Stomach (tissue), 9 donors: ENCODE results near the gene LINC00305. TPM values are rescaled to one million over a fixed set of nuclear protein-coding genes. Genes with fewer than 3 reads are reported as not detected.
A peak's percentile ranks its signal among the peaks of the same experiment; 100 is the strongest.

Experiments used
- DNase-seq, 2 donors: peaks; one replicate each; pipeline versions ENCODE4 v3.0.0 to v3.0.0-alpha.2; 2013 to 2019
- H3K27ac ChIP-seq, 5 donors: fragments of 200-600 bp in 4 of 5; sonication (generic) in 4 of 5; one replicate each; pipeline ENCODE4 v1.5.1; 2013 to 2019; ENCODE audit warnings: mild to moderate bottlenecking in 1 of 5, moderate library complexity in 1 of 5
- H3K27me3 ChIP-seq, 3 donors: fragments of 200-600 bp; sonication (generic); one replicate each; pipeline ENCODE4 v1.5.1; 2017 to 2019; ENCODE audit warnings: mixed run types in 1 of 3
- H3K36me3 ChIP-seq, 4 donors: fragments of 200-600 bp; sonication (generic); 1 replicate in 3 of 4; 2 replicates in 1 of 4; pipeline ENCODE4 v1.5.1; 2016 to 2019
- H3K4me1 ChIP-seq, 4 donors: fragments of 200-600 bp; sonication (generic); one replicate each; pipeline ENCODE4 v1.5.1; 2016 to 2019
- H3K4me3 ChIP-seq, 4 donors: fragments of 200-600 bp; sonication (generic) in 3 of 4; one replicate each; pipeline ENCODE4 v1.5.1; 2016 to 2019; ENCODE audit warnings: mild to moderate bottlenecking in 1 of 4
- H3K9me3 ChIP-seq, 4 donors: fragments of 200-600 bp; sonication (generic); one replicate each; pipeline ENCODE4 v1.5.1; 2016 to 2019
- CTCF ChIP-seq, 7 experiments: fragments of 450-650 bp in 4 of 7; fragments of 200-600 bp in 3 of 7; sonication (generic) in 3 of 7; IDR thresholded peaks; one replicate each; pipeline ENCODE4 v1.5.1; 2016 to 2019; ENCODE audit warnings: antibody characterized with exemption in 7 of 7, control low read depth in 2 of 7, mild to moderate bottlenecking in 1 of 7
- EP300 ChIP-seq: sonication (generic); formaldehyde crosslinking; IDR thresholded peaks from one replicate; pipeline ENCODE4 v1.6.1; 2017; ENCODE audit warnings: antibody characterized with exemption
- POLR2A ChIP-seq, 4 donors: fragments of 450-650 bp; IDR thresholded peaks; one replicate each; pipeline ENCODE4 v1.6.1; 2016; ENCODE audit warnings: antibody characterized with exemption in 4 of 4, control low read depth in 2 of 4, mild to moderate bottlenecking in 1 of 4, moderate library complexity in 1 of 4
- POLR2AphosphoS5 ChIP-seq, 3 donors: sonication (generic); formaldehyde crosslinking; IDR thresholded peaks; one replicate each; pipeline ENCODE4 v1.6.1; 2016; ENCODE audit warnings: antibody characterized with exemption in 3 of 3
- WGBS, 5 donors: extraction: QIAGEN DNeasy Blood & Tissue Kit in 3 of 5; methylation state at CpG; one replicate each; pipeline versions ENCODE4 v1.1.5 to v1.1.7; 2013 to 2018; 5-methylcytosine and 5-hydroxymethylcytosine counted together
- intact Hi-C: fragments of 100-400 bp; cut with DNase I; formaldehyde crosslinking; loops from one replicate; pipeline ENCODE4 v1.15.1; 2023; ENCODE audit warnings: low total_unique reads
- polyA plus RNA-seq, 3 donors: library from polyadenylated mRNA; stranded (reverse); fragments of 200-250 nt; gene quantifications; one replicate each; pipeline ENCODE4 v1.2.3, GENCODE V29; 2013
- total RNA-seq, 5 donors: library from RNA; depleted of rRNA; stranded (reverse); fragments of >200 nt; gene quantifications; one replicate each; pipeline versions ENCODE4 v1.1.0 to v1.2.3, GENCODE V29; 2014 to 2016
- donor health status: healthy with polysubstance abuse.
- donor health status: Bipolar disorder and iron deficiency.
- donor health status: healthy.

LINC00305 gene
- total and polyA plus RNA-seq, 8 donors = not detected

GRCh38 chr18:64044616-64045015, 104.3 kb downstream of the LINC00305 start:
- no peaks in the 10 kb centered on the region for H3K36me3 ChIP-seq
- no peak overlapping the region for H3K4me3 ChIP-seq
- intact Hi-C loops = no loop called here
- DNase-seq = no peak
- no peak for TF ChIP-seq CTCF (IDR thresholded peaks at IDR 0.05)
- 26 to 54% (median 45%) methylated on average over 5 of the region's 5 CpGs for WGBS, 5 donors
- no peaks in the 10 kb centered on the region for H3K4me1 ChIP-seq
- peaks cover 0 to 17% (median 10%) of the 10 kb centered on the region in 4 donors for H3K9me3 ChIP-seq
- H3K27ac ChIP-seq = no peak overlapping the region
- H3K27me3 ChIP-seq = no peaks in the 10 kb centered on the region

GRCh38 chr18:64042728-64043358, 106.0 kb downstream of the LINC00305 start:
- H3K27ac ChIP-seq = no peak overlapping the region
- 89 to 97% (median 95%) methylated on average over 3 to 24 of the region's 24 CpGs for WGBS, 5 donors
- no peaks in the 10 kb centered on the region for H3K36me3 ChIP-seq
- H3K27me3 ChIP-seq = no peaks in the 10 kb centered on the region
- intact Hi-C loops = no loop called here
- no peaks in the 10 kb centered on the region for H3K4me1 ChIP-seq
- peaks cover 0 to 17% (median 10%) of the 10 kb centered on the region in 4 donors for H3K9me3 ChIP-seq
- TF ChIP-seq POLR2A (IDR thresholded peaks at IDR 0.05) (no peak), EP300 (no peak), POLR2AphosphoS5 (IDR thresholded peaks at IDR 0.05) (no peak), CTCF (IDR thresholded peaks at IDR 0.05) (no peak)
- H3K4me3 ChIP-seq = no peak overlapping the region
- no peak for DNase-seq

- 14 to 20% (median 16%) methylated on average over 3 of the region's 3 CpGs for WGBS, 5 donors
These were observed 111.0 kb downstream of the LINC00305 start for GRCh38 chr18:64037812-64038414.

GRCh38 chr18:64032312-64032711, 116.6 kb downstream of the LINC00305 start:
- no peak for DNase-seq
- Histone ChIP-seq H3K4me1 (no peaks in the 10 kb centered on the region), H3K27ac (no peak overlapping the region), H3K4me3 (no peak overlapping the region), H3K36me3 (no peaks in the 10 kb centered on the region), H3K9me3 (no peaks in the 10 kb centered on the region), H3K27me3 (peaks cover 0 to 19% (median 0%) of the 10 kb centered on the region in 3 donors)
- TF ChIP-seq CTCF (IDR thresholded peaks at IDR 0.05) = no peak
- TF ChIP-seq EP300 = no peak
- TF ChIP-seq POLR2AphosphoS5 (IDR thresholded peaks at IDR 0.05) = no peak
- no peak for TF ChIP-seq POLR2A (IDR thresholded peaks at IDR 0.05)
- 39 to 66% (median 62%) methylated on average over 6 of the region's 6 CpGs for WGBS, 5 donors
- intact Hi-C loops = no loop called here

More at GRCh38 chr18:64037812-64038414, 111.0 kb downstream of the LINC00305 start:
- DNase-seq = peak in 1 of 2 donors; percentile 49
- peaks cover 0 to 7% (median 4%) of the 10 kb centered on the region in 4 donors for H3K9me3 ChIP-seq
- H3K4me1 ChIP-seq = no peaks in the 10 kb centered on the region
- intact Hi-C loops = no loop called here
- no peak overlapping the region for H3K27ac ChIP-seq
- no peak for TF ChIP-seq POLR2A (IDR thresholded peaks at IDR 0.05)
- peak in 4 of 7 experiments; percentile 9 to 34 (median 21) for TF ChIP-seq CTCF (IDR thresholded peaks at IDR 0.05)
- no peak for TF ChIP-seq POLR2AphosphoS5 (IDR thresholded peaks at IDR 0.05)
- no peak for TF ChIP-seq EP300
- H3K4me3 ChIP-seq = no peak overlapping the region
- no peaks in the 10 kb centered on the region for H3K36me3 ChIP-seq
- no peaks in the 10 kb centered on the region for H3K27me3 ChIP-seq
